ENCODE measurements around the gene NBPF4. TPM values are rescaled to one million over a fixed set of nuclear protein-coding genes. Genes with fewer than 3 reads are reported as not detected.

The NBPF4 gene
- total and polyA plus RNA-seq, 4 donors: 0.01 TPM; not detected in 3

DNA sequence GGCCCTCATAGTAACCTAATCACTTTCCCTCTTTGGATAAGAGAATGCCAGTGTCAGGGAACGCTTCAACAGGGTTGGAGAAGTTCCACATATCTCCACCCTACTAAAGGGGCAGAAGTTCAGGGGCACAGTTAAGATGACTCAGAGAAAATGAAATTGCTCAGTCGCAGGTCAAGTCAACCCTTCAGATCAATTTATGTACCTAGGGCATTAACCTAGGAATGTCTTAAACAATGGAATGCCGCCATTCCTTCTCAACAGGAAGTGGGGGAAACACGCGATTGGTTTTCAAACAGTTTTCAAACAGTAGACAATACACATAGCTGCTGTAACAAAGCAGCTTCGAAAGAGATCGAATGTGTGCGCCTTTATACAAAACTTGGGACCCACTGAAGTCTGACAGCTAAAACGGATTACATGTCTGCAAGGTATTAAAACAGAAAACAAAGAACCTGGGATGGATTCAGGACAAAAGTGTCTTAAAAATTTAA lies 44.6 kb downstream of the NBPF4 start:
- peak overlapping the region; percentile 99 for H3K4me3 ChIP-seq
- H3K9ac ChIP-seq (ENCODE audit: insufficient read depth in 1 of 2, low read length in 2 of 2): peak overlapping the region; percentile 69 to 84
- peak overlapping the region; percentile 86 to 95 for H3K27ac ChIP-seq (ENCODE audit: low read depth in 1 of 2, low read length in 1 of 2)
- no peak for ATAC-seq (ENCODE audit: insufficient read depth, low FRiP score)
- no peaks in the 10 kb centered on the region for H3K9me3 ChIP-seq (ENCODE audit: control insufficient read depth in 4 of 4, insufficient read depth in 3 of 4, low read length in 3 of 4)
- no peaks in the 10 kb centered on the region for H3K27me3 ChIP-seq (ENCODE audit: control insufficient read depth in 3 of 3, insufficient read depth in 3 of 3, low read length in 2 of 3)
- peaks cover 0 to 41% (median 12%) of the 10 kb centered on the region in 5 donors for H3K4me1 ChIP-seq (ENCODE audit: control insufficient read depth in 5 of 5, insufficient read depth in 5 of 5, low read length in 5 of 5)
- H3K36me3 ChIP-seq (ENCODE audit: control insufficient read depth in 4 of 4, insufficient read depth in 4 of 4, low read length in 4 of 4): peaks cover 5 to 27% (median 13%) of the 10 kb centered on the region in 4 donors
- WGBS, 2 donors: 2 to 3% methylated on average over 9 of the region's 9 CpGs
- TF ChIP-seq CTCF (IDR thresholded peaks at IDR 0.05; ENCODE audit: control extremely low read depth, extremely low read depth): no peak
- peak; percentile 41 to 81 (median 79) for DNase-seq

GRCh38 chr1:108194051-108194450 lies 49.8 kb downstream of the NBPF4 start:
- H3K4me3 ChIP-seq: no peak overlapping the region
- no peak for ATAC-seq (ENCODE audit: insufficient read depth, low FRiP score)
- WGBS, 2 donors: 91 to 94% methylated on average over 1 of the region's 1 CpG
- no peak overlapping the region for H3K27ac ChIP-seq (ENCODE audit: low read depth in 1 of 2, low read length in 1 of 2)
- peaks cover 11 to 49% (median 19%) of the 10 kb centered on the region in 4 donors for H3K36me3 ChIP-seq (ENCODE audit: control insufficient read depth in 4 of 4, insufficient read depth in 4 of 4, low read length in 4 of 4)
- H3K4me1 ChIP-seq (ENCODE audit: control insufficient read depth in 5 of 5, insufficient read depth in 5 of 5, low read length in 5 of 5): peaks cover 5 to 25% (median 8%) of the 10 kb centered on the region in 5 donors
- H3K9ac ChIP-seq (ENCODE audit: insufficient read depth in 1 of 2, low read length in 2 of 2): no peak overlapping the region
- peaks cover 0 to 5% (median 0%) of the 10 kb centered on the region in 4 donors for H3K9me3 ChIP-seq (ENCODE audit: control insufficient read depth in 4 of 4, insufficient read depth in 3 of 4, low read length in 3 of 4)
- H3K27me3 ChIP-seq (ENCODE audit: control insufficient read depth in 3 of 3, insufficient read depth in 3 of 3, low read length in 2 of 3): no peaks in the 10 kb centered on the region
- no peak for DNase-seq
- TF ChIP-seq CTCF (IDR thresholded peaks at IDR 0.05; ENCODE audit: control extremely low read depth, extremely low read depth): no peak

DNA sequence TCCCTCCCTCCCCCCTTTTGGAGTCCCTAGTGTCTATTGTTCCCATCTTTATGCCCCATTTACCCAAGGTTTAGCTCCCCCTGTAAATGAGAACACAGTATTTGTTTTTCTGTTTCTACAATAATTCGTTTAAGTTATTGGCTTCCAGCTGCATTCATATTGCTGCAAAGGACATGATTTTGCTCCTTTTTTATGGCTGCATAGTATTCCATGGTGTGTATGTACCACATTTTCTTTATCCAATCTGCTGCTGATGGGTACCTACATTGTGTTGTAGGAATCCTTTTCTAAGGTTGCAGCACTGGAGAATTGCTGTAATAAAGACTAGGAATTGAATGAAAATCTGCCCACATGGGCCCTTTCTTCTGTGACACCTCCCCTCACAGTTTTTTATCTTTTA lies 50.5 kb downstream of the NBPF4 start:
- Histone ChIP-seq H3K9me3 (ENCODE audit: control insufficient read depth in 4 of 4, insufficient read depth in 3 of 4, low read length in 3 of 4) (peaks cover 0 to 5% (median 0%) of the 10 kb centered on the region in 4 donors), H3K4me3 (no peak overlapping the region), H3K36me3 (ENCODE audit: control insufficient read depth in 4 of 4, insufficient read depth in 4 of 4, low read length in 4 of 4) (peaks cover 11 to 55% (median 19%) of the 10 kb centered on the region in 4 donors), H3K9ac (ENCODE audit: insufficient read depth in 1 of 2, low read length in 2 of 2) (no peak overlapping the region), H3K4me1 (ENCODE audit: control insufficient read depth in 5 of 5, insufficient read depth in 5 of 5, low read length in 5 of 5) (peaks cover 3 to 22% (median 8%) of the 10 kb centered on the region in 5 donors), H3K27ac (ENCODE audit: low read depth in 1 of 2, low read length in 1 of 2) (no peak overlapping the region), H3K27me3 (ENCODE audit: control insufficient read depth in 3 of 3, insufficient read depth in 3 of 3, low read length in 2 of 3) (no peaks in the 10 kb centered on the region)
- no peak for DNase-seq
- TF ChIP-seq CTCF (IDR thresholded peaks at IDR 0.05; ENCODE audit: control extremely low read depth, extremely low read depth): no peak
- WGBS, 2 donors: 97% methylated on average over 1 of the region's 1 CpG
- ATAC-seq (ENCODE audit: insufficient read depth, low FRiP score): no peak

DNA sequence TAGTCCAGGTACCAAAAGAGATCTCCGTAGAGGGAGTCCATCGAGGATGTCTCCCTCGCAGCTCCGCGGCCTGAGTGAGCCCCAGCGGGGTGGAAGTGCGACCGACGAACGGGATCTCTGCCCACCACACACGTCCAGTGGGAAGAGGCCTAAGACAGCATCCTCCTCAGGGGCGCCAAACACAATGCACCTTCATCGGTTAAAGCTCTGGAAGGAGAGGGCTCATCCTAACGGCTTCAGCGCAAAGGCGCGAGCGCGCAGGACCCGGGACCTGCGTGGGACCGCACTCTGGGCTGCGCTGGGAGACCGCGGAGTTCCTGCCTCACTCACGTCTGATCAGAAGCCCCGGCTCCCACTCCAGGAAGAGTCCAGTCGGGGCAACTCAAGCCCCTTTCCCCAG lies 51.3 kb downstream of the NBPF4 start:
- TF ChIP-seq CTCF (IDR thresholded peaks at IDR 0.05; ENCODE audit: control extremely low read depth, extremely low read depth): no peak
- Histone ChIP-seq H3K27me3 (ENCODE audit: control insufficient read depth in 3 of 3, insufficient read depth in 3 of 3, low read length in 2 of 3) (no peaks in the 10 kb centered on the region), H3K27ac (ENCODE audit: low read depth in 1 of 2, low read length in 1 of 2) (no peak overlapping the region), H3K9ac (ENCODE audit: insufficient read depth in 1 of 2, low read length in 2 of 2) (no peak overlapping the region), H3K4me1 (ENCODE audit: control insufficient read depth in 5 of 5, insufficient read depth in 5 of 5, low read length in 5 of 5) (peaks cover 0 to 16% (median 5%) of the 10 kb centered on the region in 5 donors), H3K9me3 (ENCODE audit: control insufficient read depth in 4 of 4, insufficient read depth in 3 of 4, low read length in 3 of 4) (peaks cover 0 to 5% (median 1%) of the 10 kb centered on the region in 4 donors), H3K4me3 (no peak overlapping the region), H3K36me3 (ENCODE audit: control insufficient read depth in 4 of 4, insufficient read depth in 4 of 4, low read length in 4 of 4) (peaks cover 11 to 58% (median 15%) of the 10 kb centered on the region in 4 donors)
- ATAC-seq (ENCODE audit: insufficient read depth, low FRiP score): no peak
- WGBS, 2 donors: 98 to 99% methylated on average over 28 of the region's 28 CpGs
- DNase-seq: no peak
